Measurements from ENCODE around the gene OR10Z1. TPM values are rescaled to one million over a fixed set of nuclear protein-coding genes. Genes with fewer than 3 reads are reported as not detected.

Gene OR10Z1, protein sequence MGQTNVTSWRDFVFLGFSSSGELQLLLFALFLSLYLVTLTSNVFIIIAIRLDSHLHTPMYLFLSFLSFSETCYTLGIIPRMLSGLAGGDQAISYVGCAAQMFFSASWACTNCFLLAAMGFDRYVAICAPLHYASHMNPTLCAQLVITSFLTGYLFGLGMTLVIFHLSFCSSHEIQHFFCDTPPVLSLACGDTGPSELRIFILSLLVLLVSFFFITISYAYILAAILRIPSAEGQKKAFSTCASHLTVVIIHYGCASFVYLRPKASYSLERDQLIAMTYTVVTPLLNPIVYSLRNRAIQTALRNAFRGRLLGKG
- total RNA-seq = not detected

DNA sequence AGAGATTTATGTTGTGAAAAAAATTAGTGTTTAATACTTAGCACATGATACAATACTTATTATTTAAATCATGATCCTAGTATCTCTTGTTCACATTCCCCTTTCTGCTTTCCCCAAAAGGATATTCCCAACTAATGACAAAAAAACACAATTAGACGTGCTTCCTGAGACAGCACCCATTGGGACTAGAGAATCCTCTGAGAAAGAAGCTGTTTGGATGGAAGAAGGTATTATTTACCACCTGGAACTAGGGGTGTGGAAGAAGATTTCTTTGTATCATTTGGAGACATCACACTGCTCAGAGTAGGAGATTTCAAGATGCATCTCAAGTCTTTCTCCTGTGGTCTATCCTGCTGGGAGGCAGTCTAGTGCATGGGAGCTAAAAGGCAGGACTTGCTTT lies at the start of gene OR10Z1:
Gene OR10Z1 (plus strand): TSS at position 301 of the 400 bp plus-strand sequence. CDS start 1,171 bp downstream, outside the sequence.
- Histone ChIP-seq H3K27ac (no peak within 1 kb of the TSS), H3K4me1 (no peaks in the 10 kb centered on the region), H3K36me3 (no peaks in the 10 kb centered on the region), H3K9me3 (no peaks in the 10 kb centered on the region), H3K4me3 (no peak within 1 kb of the TSS), H3K27me3 (no peaks in the 10 kb centered on the region)
- 58 to 80% methylated on average over 1 of the region's 1 CpG for WGBS, 2 donors
- ATAC-seq (ENCODE audit: low FRiP score in 2 of 2) (no peak), DNase-seq (no peak)
- no peak for TF ChIP-seq EP300 (IDR thresholded peaks at IDR 0.05)

DNA sequence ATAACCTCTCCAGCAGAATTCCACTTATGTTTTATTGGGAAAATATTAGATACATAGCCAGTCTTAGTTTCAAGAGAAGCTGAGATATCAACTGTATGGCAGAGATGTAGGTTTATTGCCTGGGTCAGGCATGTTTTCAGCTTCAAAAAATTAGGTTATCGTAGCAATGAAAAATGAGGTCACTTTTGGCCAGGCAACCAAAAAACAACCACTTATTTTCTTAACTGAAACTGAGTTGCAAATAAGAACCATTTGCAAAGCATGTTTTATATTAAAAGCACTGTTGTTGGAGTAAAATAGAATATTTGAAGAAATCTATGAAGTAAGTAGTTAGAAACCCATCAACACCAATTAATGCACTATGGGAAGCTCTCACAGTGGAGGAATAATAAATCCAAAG lies 45.4 kb upstream of the OR10Z1 start:
- 87 to 100% methylated on average over 1 of the region's 1 CpG for WGBS, 2 donors
- DNase-seq (no peak), ATAC-seq (ENCODE audit: low FRiP score in 2 of 2) (no peak)
- TF ChIP-seq POLR2AphosphoS5 (IDR thresholded peaks at IDR 0.05) (no peak), POLR2A (IDR thresholded peaks at IDR 0.05) (no peak), EP300 (IDR thresholded peaks at IDR 0.05) (no peak)
- TF ChIP-seq, protein P1, sequence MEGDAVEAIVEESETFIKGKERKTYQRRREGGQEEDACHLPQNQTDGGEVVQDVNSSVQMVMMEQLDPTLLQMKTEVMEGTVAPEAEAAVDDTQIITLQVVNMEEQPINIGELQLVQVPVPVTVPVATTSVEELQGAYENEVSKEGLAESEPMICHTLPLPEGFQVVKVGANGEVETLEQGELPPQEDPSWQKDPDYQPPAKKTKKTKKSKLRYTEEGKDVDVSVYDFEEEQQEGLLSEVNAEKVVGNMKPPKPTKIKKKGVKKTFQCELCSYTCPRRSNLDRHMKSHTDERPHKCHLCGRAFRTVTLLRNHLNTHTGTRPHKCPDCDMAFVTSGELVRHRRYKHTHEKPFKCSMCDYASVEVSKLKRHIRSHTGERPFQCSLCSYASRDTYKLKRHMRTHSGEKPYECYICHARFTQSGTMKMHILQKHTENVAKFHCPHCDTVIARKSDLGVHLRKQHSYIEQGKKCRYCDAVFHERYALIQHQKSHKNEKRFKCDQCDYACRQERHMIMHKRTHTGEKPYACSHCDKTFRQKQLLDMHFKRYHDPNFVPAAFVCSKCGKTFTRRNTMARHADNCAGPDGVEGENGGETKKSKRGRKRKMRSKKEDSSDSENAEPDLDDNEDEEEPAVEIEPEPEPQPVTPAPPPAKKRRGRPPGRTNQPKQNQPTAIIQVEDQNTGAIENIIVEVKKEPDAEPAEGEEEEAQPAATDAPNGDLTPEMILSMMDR (IDR thresholded peaks at IDR 0.05) = no peak
- Histone ChIP-seq H3K36me3 (no peaks in the 10 kb centered on the region), H3K4me1 (no peaks in the 10 kb centered on the region), H3K4me3 (no peak overlapping the region), H3K27me3 (no peaks in the 10 kb centered on the region), H3K9me3 (no peaks in the 10 kb centered on the region), H3K27ac (no peak overlapping the region)

DNA sequence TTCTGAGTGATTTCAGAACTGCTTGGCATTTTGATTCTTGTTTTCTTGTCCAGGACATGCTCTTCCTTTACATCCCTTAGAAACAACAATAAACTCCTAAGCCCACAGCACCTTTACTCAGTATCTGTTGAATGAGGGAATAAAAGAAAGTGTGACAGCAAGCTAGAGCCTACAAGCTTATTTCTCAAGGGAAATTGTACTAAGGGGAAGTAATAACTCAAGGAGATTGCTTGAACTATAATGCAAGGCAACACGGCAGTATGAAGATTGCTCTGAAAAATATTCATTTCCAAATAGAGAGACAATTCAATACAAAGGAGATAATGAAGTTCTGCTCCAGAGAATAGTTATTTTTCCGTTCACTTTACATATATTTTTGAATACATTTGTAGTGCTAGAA lies 41.2 kb upstream of the OR10Z1 start:
- H3K4me3 ChIP-seq = no peak overlapping the region
- TF ChIP-seq EP300 (IDR thresholded peaks at IDR 0.05) (no peak), POLR2A (IDR thresholded peaks at IDR 0.05) (no peak), POLR2AphosphoS5 (IDR thresholded peaks at IDR 0.05) (no peak)
- TF ChIP-seq, protein P1 (IDR thresholded peaks at IDR 0.05) = no peak
- WGBS, 2 donors = 73 to 74% methylated on average over 2 of the region's 2 CpGs
- no peaks in the 10 kb centered on the region for H3K27me3 ChIP-seq
- H3K4me1 ChIP-seq = no peaks in the 10 kb centered on the region
- no peak overlapping the region for H3K27ac ChIP-seq
- DNase-seq (no peak), ATAC-seq (ENCODE audit: low FRiP score in 2 of 2) (no peak)
- no peaks in the 10 kb centered on the region for H3K36me3 ChIP-seq
- H3K9me3 ChIP-seq = no peaks in the 10 kb centered on the region

DNA sequence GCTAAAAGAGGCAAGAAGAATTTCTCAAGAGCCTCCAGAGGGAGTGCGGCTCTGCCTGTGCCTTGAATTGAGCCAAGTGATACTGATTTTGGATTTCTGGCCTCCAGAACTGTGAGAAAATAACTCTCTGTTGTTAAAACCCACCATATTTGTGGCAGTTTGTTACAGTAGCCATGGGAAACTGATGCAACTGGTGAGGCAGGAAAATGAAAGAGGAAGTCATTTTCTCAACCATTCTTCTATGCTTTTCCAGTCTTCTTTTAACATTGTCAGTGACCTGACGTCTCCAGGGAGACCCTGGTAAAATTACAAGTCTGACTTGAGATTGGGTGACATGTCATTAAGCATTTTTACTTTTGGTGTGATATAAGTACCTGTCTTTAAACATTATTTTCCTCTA lies 40.5 kb upstream of the OR10Z1 start:
- Histone ChIP-seq H3K9me3 (no peaks in the 10 kb centered on the region), H3K4me1 (no peaks in the 10 kb centered on the region), H3K27me3 (no peaks in the 10 kb centered on the region), H3K36me3 (no peaks in the 10 kb centered on the region), H3K4me3 (no peak overlapping the region), H3K27ac (no peak overlapping the region)
- no peak for DNase-seq
- ATAC-seq (ENCODE audit: low FRiP score in 2 of 2) = peak in 1 of 2 donors; percentile 24
- 57 to 61% methylated on average over 2 of the region's 2 CpGs for WGBS, 2 donors
- TF ChIP-seq POLR2A (IDR thresholded peaks at IDR 0.05) (no peak), EP300 (IDR thresholded peaks at IDR 0.05) (no peak), POLR2AphosphoS5 (IDR thresholded peaks at IDR 0.05) (no peak)
- TF ChIP-seq, protein P1 (IDR thresholded peaks at IDR 0.05) = no peak

DNA sequence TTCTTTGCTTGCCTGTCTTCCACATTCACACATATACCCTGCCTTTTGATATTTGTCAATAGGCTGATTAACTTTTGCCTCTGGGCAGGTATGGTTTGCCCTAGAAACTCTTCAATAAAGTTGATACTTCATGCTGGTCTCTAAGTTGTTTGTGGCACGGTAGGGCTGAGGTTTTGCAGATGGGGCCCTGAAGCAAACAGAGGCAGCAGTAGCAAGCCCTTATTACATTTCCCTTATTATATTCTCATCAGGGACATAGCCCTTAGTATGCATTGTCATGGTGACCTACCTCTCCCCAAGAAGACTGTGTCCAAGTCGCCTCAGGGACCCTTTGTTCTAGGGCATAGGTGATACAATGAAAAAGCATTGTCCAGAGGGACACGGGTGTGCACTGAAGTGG lies 34.6 kb upstream of the OR10Z1 start, which contains the start of gene OR6P1:
Gene OR6P1 (minus strand): TSS at position 101 of the 400 bp plus-strand sequence. CDS start 6,976 bp downstream, outside the sequence.
- Histone ChIP-seq H3K27ac (no peak within 1 kb of the TSS), H3K9me3 (no peaks in the 10 kb centered on the region), H3K4me1 (no peaks in the 10 kb centered on the region), H3K27me3 (no peaks in the 10 kb centered on the region), H3K36me3 (no peaks in the 10 kb centered on the region), H3K4me3 (no peak within 1 kb of the TSS)
- TF ChIP-seq POLR2A (IDR thresholded peaks at IDR 0.05) = no peak
- TF ChIP-seq EP300 (IDR thresholded peaks at IDR 0.05) = no peak
- no peak for TF ChIP-seq POLR2AphosphoS5 (IDR thresholded peaks at IDR 0.05)
- TF ChIP-seq, protein P1 (IDR thresholded peaks at IDR 0.05) = no peak
- WGBS, 2 donors = 60 to 83% methylated on average over 3 of the region's 3 CpGs
- ATAC-seq (ENCODE audit: low FRiP score in 2 of 2) (no peak), DNase-seq (no peak)
